Jurkat, Clone E6-1 (cell line): ENCODE results near the gene IL21R.

Source experiments
- DNase-seq: peaks from one replicate; pipeline ENCODE4 v3.0.0-alpha.2; 2011; ENCODE audit warnings: low read depth, low spot score
- H3K4me3 ChIP-seq: 2 replicates; pipeline ENCODE4 v1.5.1; 2011; ENCODE audit warnings: mild to moderate bottlenecking, low read length, control low read depth, moderate library complexity

IL21R gene

GRCh38 chr16:27373312-27373711 is 28.7 kb upstream of the IL21R start:
- no peak overlapping the region for H3K4me3 ChIP-seq
- no peak for DNase-seq

GRCh38 chr16:27374221-27374803 is 27.7 kb upstream of the IL21R start:
- no peak for DNase-seq
- no peak overlapping the region for H3K4me3 ChIP-seq

- DNase-seq = peak; percentile 62
- no peak overlapping the region; the same call in 1 of the 2 replicates for H3K4me3 ChIP-seq
Measured at GRCh38 chr16:27374804-27375425, 27.1 kb upstream of the IL21R start.

GRCh38 chr16:27377666-27378485 is 24.1 kb upstream of the IL21R start:
- no peak overlapping the region for H3K4me3 ChIP-seq
- peak; percentile 28 for DNase-seq

- DNase-seq = no peak
Measured at GRCh38 chr16:27378871-27379481, 23.0 kb upstream of the IL21R start.

GRCh38 chr16:27379919-27380318 is 22.1 kb upstream of the IL21R start:
- H3K4me3 ChIP-seq = no peak overlapping the region
- DNase-seq = no peak

More at GRCh38 chr16:27378871-27379481, 23.0 kb upstream of the IL21R start:
- H3K4me3 ChIP-seq = no peak overlapping the region

GRCh38 chr16:27381236-27381635 is 20.7 kb upstream of the IL21R start:
- no peak for DNase-seq
- H3K4me3 ChIP-seq = no peak overlapping the region

GRCh38 chr16:27381974-27382855 is 19.8 kb upstream of the IL21R start:
- DNase-seq = no peak
- H3K4me3 ChIP-seq = no peak overlapping the region

- DNase-seq = no peak
- H3K4me3 ChIP-seq = no peak overlapping the region
Measured at GRCh38 chr16:27383556-27384243, 18.3 kb upstream of the IL21R start.

- DNase-seq = no peak
- H3K4me3 ChIP-seq = no peak overlapping the region
Measured at GRCh38 chr16:27384425-27384824, 17.5 kb upstream of the IL21R start.

- no peak for DNase-seq
Measured at GRCh38 chr16:27385398-27385797, 16.6 kb upstream of the IL21R start.

GRCh38 chr16:27386674-27387073 is 15.3 kb upstream of the IL21R start:
- no peak overlapping the region for H3K4me3 ChIP-seq
- no peak for DNase-seq

More at GRCh38 chr16:27385398-27385797, 16.6 kb upstream of the IL21R start:
- H3K4me3 ChIP-seq = no peak overlapping the region

- H3K4me3 ChIP-seq = no peak overlapping the region
- no peak for DNase-seq
Measured at GRCh38 chr16:27387724-27388123, 14.2 kb upstream of the IL21R start.

GRCh38 chr16:27389272-27389961 is 12.6 kb upstream of the IL21R start:
- H3K4me3 ChIP-seq = no peak overlapping the region
- no peak for DNase-seq

- DNase-seq = no peak
Measured at GRCh38 chr16:27390151-27390550, 11.8 kb upstream of the IL21R start.

GRCh38 chr16:27392671-27393070 is 9.3 kb upstream of the IL21R start:
- DNase-seq = no peak
- no peak overlapping the region for H3K4me3 ChIP-seq

More at GRCh38 chr16:27390151-27390550, 11.8 kb upstream of the IL21R start:
- H3K4me3 ChIP-seq = no peak overlapping the region

GRCh38 chr16:27394516-27394915 is 7.5 kb upstream of the IL21R start:
- no peak for DNase-seq
- no peak overlapping the region for H3K4me3 ChIP-seq
